Measurements from ENCODE around the gene GNAI3.

The GNAI3 gene

DNA sequence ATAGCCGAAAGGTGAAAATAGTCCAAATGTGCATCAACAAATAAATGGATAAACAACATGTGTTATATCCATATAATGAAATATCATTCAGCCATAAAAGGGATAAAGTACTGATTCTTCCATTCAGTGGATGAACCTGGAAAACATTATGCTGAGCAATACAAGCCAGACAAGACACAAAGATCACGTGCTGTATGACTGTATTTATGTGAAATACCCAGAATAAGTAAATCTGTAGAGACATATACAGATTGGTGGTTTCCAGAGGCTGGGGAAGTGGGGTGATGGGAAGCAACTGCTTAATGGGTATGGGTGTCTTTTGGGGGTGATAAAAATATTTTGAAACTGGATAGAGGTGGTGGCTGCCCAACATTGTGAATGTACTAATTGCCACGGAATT, 94.2 kb downstream of the GNAI3 start:
- no peak for ATAC-seq
- TF ChIP-seq GLIS3 (CRISPR knock-in tag; IDR thresholded peaks at IDR 0.05) (no peak), ZC3H10 (CRISPR knock-in tag; IDR thresholded peaks at IDR 0.05) (no peak), ZNF8 (CRISPR knock-in tag; IDR thresholded peaks at IDR 0.05) (no peak), PPARA (CRISPR knock-in tag; IDR thresholded peaks at IDR 0.05; ENCODE audit: borderline replicate concordance) (no peak), PATZ1 (CRISPR knock-in tag; IDR thresholded peaks at IDR 0.05; ENCODE audit: borderline replicate concordance) (no peak), TOX (CRISPR knock-in tag; IDR thresholded peaks at IDR 0.05; ENCODE audit: borderline replicate concordance) (no peak), OSR1 (CRISPR knock-in tag; IDR thresholded peaks at IDR 0.05) (no peak)
- TF ChIP-seq, protein P1, sequence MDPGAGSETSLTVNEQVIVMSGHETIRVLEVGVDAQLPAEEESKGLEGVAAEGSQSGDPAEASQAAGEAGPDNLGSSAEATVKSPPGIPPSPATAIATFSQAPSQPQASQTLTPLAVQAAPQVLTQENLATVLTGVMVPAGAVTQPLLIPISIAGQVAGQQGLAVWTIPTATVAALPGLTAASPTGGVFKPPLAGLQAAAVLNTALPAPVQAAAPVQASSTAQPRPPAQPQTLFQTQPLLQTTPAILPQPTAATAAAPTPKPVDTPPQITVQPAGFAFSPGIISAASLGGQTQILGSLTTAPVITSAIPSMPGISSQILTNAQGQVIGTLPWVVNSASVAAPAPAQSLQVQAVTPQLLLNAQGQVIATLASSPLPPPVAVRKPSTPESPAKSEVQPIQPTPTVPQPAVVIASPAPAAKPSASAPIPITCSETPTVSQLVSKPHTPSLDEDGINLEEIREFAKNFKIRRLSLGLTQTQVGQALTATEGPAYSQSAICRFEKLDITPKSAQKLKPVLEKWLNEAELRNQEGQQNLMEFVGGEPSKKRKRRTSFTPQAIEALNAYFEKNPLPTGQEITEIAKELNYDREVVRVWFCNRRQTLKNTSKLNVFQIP (CRISPR knock-in tag; IDR thresholded peaks at IDR 0.05; ENCODE audit: borderline replicate concordance, low read depth), result no peak

- peak; percentile 75 for ATAC-seq
- TF ChIP-seq CSRNP3 (CRISPR knock-in tag; IDR thresholded peaks at IDR 0.05) (no peak), ISL1 (CRISPR knock-in tag; IDR thresholded peaks at IDR 0.05) (no peak)
These were observed 95.2 kb downstream of the GNAI3 start for GRCh38 chr1:109643385-109644230.

- no peak for TF ChIP-seq ZFP30 (CRISPR knock-in tag; IDR thresholded peaks at IDR 0.05)
- TF ChIP-seq, protein P2, sequence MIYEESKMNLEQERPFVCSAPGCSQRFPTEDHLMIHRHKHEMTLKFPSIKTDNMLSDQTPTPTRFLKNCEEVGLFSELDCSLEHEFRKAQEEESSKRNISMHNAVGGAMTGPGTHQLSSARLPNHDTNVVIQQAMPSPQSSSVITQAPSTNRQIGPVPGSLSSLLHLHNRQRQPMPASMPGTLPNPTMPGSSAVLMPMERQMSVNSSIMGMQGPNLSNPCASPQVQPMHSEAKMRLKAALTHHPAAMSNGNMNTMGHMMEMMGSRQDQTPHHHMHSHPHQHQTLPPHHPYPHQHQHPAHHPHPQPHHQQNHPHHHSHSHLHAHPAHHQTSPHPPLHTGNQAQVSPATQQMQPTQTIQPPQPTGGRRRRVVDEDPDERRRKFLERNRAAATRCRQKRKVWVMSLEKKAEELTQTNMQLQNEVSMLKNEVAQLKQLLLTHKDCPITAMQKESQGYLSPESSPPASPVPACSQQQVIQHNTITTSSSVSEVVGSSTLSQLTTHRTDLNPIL (CRISPR knock-in tag; IDR thresholded peaks at IDR 0.05; ENCODE audit: low read depth), result no peak
- TF ChIP-seq ZFP3 (CRISPR knock-in tag; IDR thresholded peaks at IDR 0.05), result no peak
- no peak for TF ChIP-seq ZNF8 (CRISPR knock-in tag; IDR thresholded peaks at IDR 0.05)
- no peak for TF ChIP-seq PPARA (CRISPR knock-in tag; IDR thresholded peaks at IDR 0.05; ENCODE audit: borderline replicate concordance)
- no peak for TF ChIP-seq ZNF70 (CRISPR knock-in tag; IDR thresholded peaks at IDR 0.05)
- TF ChIP-seq, protein P1 (CRISPR knock-in tag; IDR thresholded peaks at IDR 0.05; ENCODE audit: borderline replicate concordance, low read depth), result no peak
- no peak for TF ChIP-seq ZNF565 (CRISPR knock-in tag; conservative IDR thresholded peaks at IDR 0.05; ENCODE audit: low read depth)
- no peak for TF ChIP-seq ZC3H10 (CRISPR knock-in tag; IDR thresholded peaks at IDR 0.05)
- no peak for TF ChIP-seq ISL1 (CRISPR knock-in tag; IDR thresholded peaks at IDR 0.05)
- no peak for TF ChIP-seq CSDC2 (CRISPR knock-in tag; IDR thresholded peaks at IDR 0.05)
- no peak for TF ChIP-seq TCF4 (CRISPR knock-in tag; IDR thresholded peaks at IDR 0.05; ENCODE audit: borderline replicate concordance)
- no peak for TF ChIP-seq ARNTL (CRISPR knock-in tag; IDR thresholded peaks at IDR 0.05; ENCODE audit: borderline replicate concordance, low read depth)
- no peak for TF ChIP-seq TOX (CRISPR knock-in tag; IDR thresholded peaks at IDR 0.05; ENCODE audit: borderline replicate concordance)
- no peak for ATAC-seq
These were observed 96.3 kb downstream of the GNAI3 start for GRCh38 chr1:109644670-109645069.

DNA sequence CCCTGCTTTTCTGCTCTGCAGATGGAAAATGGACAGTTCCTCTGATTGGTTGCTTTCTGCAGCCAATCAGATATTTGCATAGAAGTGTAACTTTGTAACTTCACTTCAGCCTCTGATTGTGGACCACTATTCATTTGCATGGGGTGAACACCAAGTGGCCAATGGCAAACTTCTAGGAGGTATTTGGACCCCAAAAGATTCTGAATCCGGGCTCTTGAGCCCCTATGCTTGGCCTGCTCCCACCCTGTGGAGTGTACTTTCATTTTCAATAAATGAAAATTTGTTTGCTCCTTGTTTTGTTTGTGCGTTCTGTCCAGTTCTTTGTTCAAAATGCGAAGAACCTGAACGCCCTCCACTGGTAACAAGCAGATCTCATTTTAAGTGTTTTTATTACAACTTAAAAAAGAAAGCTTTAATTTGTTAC, 101.1 kb downstream of the GNAI3 start:
- peak; percentile 79 for ATAC-seq
- TF ChIP-seq ZC3H10 (CRISPR knock-in tag; IDR thresholded peaks at IDR 0.05), result no peak
- no peak for TF ChIP-seq ZNF70 (CRISPR knock-in tag; IDR thresholded peaks at IDR 0.05)
- no peak for TF ChIP-seq ESRRG (CRISPR knock-in tag; IDR thresholded peaks at IDR 0.05)
- no peak for TF ChIP-seq BACH2 (CRISPR knock-in tag; IDR thresholded peaks at IDR 0.05; ENCODE audit: borderline replicate concordance)
- no peak for TF ChIP-seq OSR1 (CRISPR knock-in tag; IDR thresholded peaks at IDR 0.05)
- TF ChIP-seq GLIS3 (CRISPR knock-in tag; IDR thresholded peaks at IDR 0.05), result no peak
- TF ChIP-seq, protein P3, sequence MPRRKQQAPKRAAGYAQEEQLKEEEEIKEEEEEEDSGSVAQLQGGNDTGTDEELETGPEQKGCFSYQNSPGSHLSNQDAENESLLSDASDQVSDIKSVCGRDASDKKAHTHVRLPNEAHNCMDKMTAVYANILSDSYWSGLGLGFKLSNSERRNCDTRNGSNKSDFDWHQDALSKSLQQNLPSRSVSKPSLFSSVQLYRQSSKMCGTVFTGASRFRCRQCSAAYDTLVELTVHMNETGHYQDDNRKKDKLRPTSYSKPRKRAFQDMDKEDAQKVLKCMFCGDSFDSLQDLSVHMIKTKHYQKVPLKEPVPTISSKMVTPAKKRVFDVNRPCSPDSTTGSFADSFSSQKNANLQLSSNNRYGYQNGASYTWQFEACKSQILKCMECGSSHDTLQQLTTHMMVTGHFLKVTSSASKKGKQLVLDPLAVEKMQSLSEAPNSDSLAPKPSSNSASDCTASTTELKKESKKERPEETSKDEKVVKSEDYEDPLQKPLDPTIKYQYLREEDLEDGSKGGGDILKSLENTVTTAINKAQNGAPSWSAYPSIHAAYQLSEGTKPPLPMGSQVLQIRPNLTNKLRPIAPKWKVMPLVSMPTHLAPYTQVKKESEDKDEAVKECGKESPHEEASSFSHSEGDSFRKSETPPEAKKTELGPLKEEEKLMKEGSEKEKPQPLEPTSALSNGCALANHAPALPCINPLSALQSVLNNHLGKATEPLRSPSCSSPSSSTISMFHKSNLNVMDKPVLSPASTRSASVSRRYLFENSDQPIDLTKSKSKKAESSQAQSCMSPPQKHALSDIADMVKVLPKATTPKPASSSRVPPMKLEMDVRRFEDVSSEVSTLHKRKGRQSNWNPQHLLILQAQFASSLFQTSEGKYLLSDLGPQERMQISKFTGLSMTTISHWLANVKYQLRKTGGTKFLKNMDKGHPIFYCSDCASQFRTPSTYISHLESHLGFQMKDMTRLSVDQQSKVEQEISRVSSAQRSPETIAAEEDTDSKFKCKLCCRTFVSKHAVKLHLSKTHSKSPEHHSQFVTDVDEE (CRISPR knock-in tag; IDR thresholded peaks at IDR 0.05), result no peak
- no peak for TF ChIP-seq ZNF565 (CRISPR knock-in tag; conservative IDR thresholded peaks at IDR 0.05; ENCODE audit: low read depth)
- TF ChIP-seq, protein P2 (CRISPR knock-in tag; IDR thresholded peaks at IDR 0.05; ENCODE audit: low read depth), result no peak
- no peak for TF ChIP-seq CSDC2 (CRISPR knock-in tag; IDR thresholded peaks at IDR 0.05)
- no peak for TF ChIP-seq RARB (CRISPR knock-in tag; IDR thresholded peaks at IDR 0.05)
- TF ChIP-seq TCF4 (CRISPR knock-in tag; IDR thresholded peaks at IDR 0.05; ENCODE audit: borderline replicate concordance), result no peak
